ENCODE measurements around the gene CEACAM6. TPM values are rescaled to one million over a fixed set of nuclear protein-coding genes. Genes with fewer than 3 reads are reported as not detected.
"Not testable (repeated sequence)": the region's sequence is repeated elsewhere in the genome, so short reads cannot be mapped to it uniquely, and the experiment has no call there.

Gene CEACAM6
- polyA plus RNA-seq, 1 of the 3 experiments (the other 2 are of a cell fraction) = not detected

- H3K79me2 ChIP-seq (ENCODE audit: insufficient read depth); H3K9me2 ChIP-seq; H3K9ac ChIP-seq; H3K9me3 ChIP-seq; H2AFZ ChIP-seq (ENCODE audit: low read depth); H3K27ac ChIP-seq (ENCODE audit: low read depth in 2 of 2, low read length in 1 of 2); POLR2A ChIA-PET; H3K4me3 ChIP-seq (ENCODE audit: low read depth in 2 of 2, low read length in 1 of 2); DNase-seq; H3K4me2 ChIP-seq; H3K36me3 ChIP-seq (replicated peaks in 1 of 2; ENCODE audit: control insufficient read depth in 1 of 2, insufficient read depth in 2 of 2, low read length in 1 of 2); H3K4me1 ChIP-seq (ENCODE audit: control insufficient read depth in 1 of 2, insufficient read depth in 2 of 2, low read depth in 1 of 2, low read length in 1 of 2); H4K20me1 ChIP-seq (ENCODE audit: insufficient read depth); CTCF ChIA-PET; H3F3A ChIP-seq (replicated peaks; ENCODE audit: insufficient read depth): not testable (repeated sequence)
- 19% methylated on average over 4 of the region's 5 CpGs for WGBS (ENCODE audit: low lambda C conversion rate)
- H3K27me3 ChIP-seq (ENCODE audit: insufficient read depth) = peaks cover 71% of the 10 kb centered on the region
Observed at GRCh38 chr19:41789053-41789452, 33.7 kb downstream of the CEACAM6 start.

- no peak overlapping the region for H3K9ac ChIP-seq
- ChIA-PET POLR2A (no interaction called here), CTCF (interaction anchor here (0.6 to 4.4 kb wide), 28 partner anchors 8 to 222 kb away, joined by 3 to 33 read pairs (median 4); partner anchors contain the start of gene CEACAM6)
- TF ChIP-seq TAF1 (IDR thresholded peaks at IDR 0.05; ENCODE audit: borderline replicate concordance, low read depth, low read length) (no peak), YY1 (IDR thresholded peaks at IDR 0.05; ENCODE audit: low read depth) (no peak), NRF1 (IDR thresholded peaks at IDR 0.05; ENCODE audit: low read depth, low read length) (no peak), RFX5 (IDR thresholded peaks at IDR 0.05; ENCODE audit: low read length) (no peak), ZBTB33 (IDR thresholded peaks at IDR 0.05; ENCODE audit: borderline replicate concordance, low read depth) (no peak), FOXM1 (IDR thresholded peaks at IDR 0.05; ENCODE audit: low read depth) (no peak), TEAD4 (IDR thresholded peaks at IDR 0.05; ENCODE audit: borderline replicate concordance, insufficient read depth) (no peak), SIN3A (IDR thresholded peaks at IDR 0.05; ENCODE audit: borderline replicate concordance, low read depth, low read length) (no peak), NFIC (IDR thresholded peaks at IDR 0.05; ENCODE audit: borderline replicate concordance) (no peak), SMC3 (IDR thresholded peaks at IDR 0.05; ENCODE audit: low read depth, low read length) (peak; percentile 57), PBX3 (IDR thresholded peaks at IDR 0.05) (no peak), MAX (IDR thresholded peaks at IDR 0.05; ENCODE audit: low read depth) (no peak), GABPA (IDR thresholded peaks at IDR 0.05; ENCODE audit: low read depth) (no peak), USF1 (IDR thresholded peaks at IDR 0.05; ENCODE audit: borderline replicate concordance, low read depth) (no peak), RAD21 (IDR thresholded peaks at IDR 0.05; ENCODE audit: low read length) (peak; percentile 47), MXI1 (IDR thresholded peaks at IDR 0.05; ENCODE audit: low read depth, low read length) (no peak), FOSL2 (IDR thresholded peaks at IDR 0.05; ENCODE audit: borderline replicate concordance, low read depth) (no peak)
- TF ChIP-seq, protein P1, sequence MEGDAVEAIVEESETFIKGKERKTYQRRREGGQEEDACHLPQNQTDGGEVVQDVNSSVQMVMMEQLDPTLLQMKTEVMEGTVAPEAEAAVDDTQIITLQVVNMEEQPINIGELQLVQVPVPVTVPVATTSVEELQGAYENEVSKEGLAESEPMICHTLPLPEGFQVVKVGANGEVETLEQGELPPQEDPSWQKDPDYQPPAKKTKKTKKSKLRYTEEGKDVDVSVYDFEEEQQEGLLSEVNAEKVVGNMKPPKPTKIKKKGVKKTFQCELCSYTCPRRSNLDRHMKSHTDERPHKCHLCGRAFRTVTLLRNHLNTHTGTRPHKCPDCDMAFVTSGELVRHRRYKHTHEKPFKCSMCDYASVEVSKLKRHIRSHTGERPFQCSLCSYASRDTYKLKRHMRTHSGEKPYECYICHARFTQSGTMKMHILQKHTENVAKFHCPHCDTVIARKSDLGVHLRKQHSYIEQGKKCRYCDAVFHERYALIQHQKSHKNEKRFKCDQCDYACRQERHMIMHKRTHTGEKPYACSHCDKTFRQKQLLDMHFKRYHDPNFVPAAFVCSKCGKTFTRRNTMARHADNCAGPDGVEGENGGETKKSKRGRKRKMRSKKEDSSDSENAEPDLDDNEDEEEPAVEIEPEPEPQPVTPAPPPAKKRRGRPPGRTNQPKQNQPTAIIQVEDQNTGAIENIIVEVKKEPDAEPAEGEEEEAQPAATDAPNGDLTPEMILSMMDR (IDR thresholded peaks at IDR 0.05) = peak; percentile 67
- H3K4me2 ChIP-seq = no peak overlapping the region
- WGBS (ENCODE audit: low lambda C conversion rate) = 5% methylated on average over 21 of the region's 22 CpGs
- no peaks in the 10 kb centered on the region for H3K36me3 ChIP-seq (replicated peaks in 1 of 2; ENCODE audit: control insufficient read depth in 1 of 2, insufficient read depth in 2 of 2, low read length in 1 of 2)
- no peak overlapping the region for H3K27ac ChIP-seq (ENCODE audit: low read depth in 2 of 2, low read length in 1 of 2)
- no peak overlapping the region for H3K4me3 ChIP-seq (ENCODE audit: low read depth in 2 of 2, low read length in 1 of 2)
- H3K9me2 ChIP-seq = no peaks in the 10 kb centered on the region
- H3K27me3 ChIP-seq (ENCODE audit: insufficient read depth) = peaks cover 41% of the 10 kb centered on the region; the same call in 1 of the 2 replicates
- no peaks in the 10 kb centered on the region for H3K79me2 ChIP-seq (ENCODE audit: insufficient read depth)
- H4K20me1 ChIP-seq (ENCODE audit: insufficient read depth) = no peaks in the 10 kb centered on the region
- no peaks in the 10 kb centered on the region for H3K4me1 ChIP-seq (ENCODE audit: control insufficient read depth in 1 of 2, insufficient read depth in 2 of 2, low read depth in 1 of 2, low read length in 1 of 2)
- H3F3A ChIP-seq (replicated peaks; ENCODE audit: insufficient read depth) = no peaks in the 10 kb centered on the region
- no peaks in the 10 kb centered on the region for H3K9me3 ChIP-seq
- no peak overlapping the region for H2AFZ ChIP-seq (ENCODE audit: low read depth)
- peak; percentile 50 for DNase-seq
Observed at GRCh38 chr19:41792513-41793413, 37.4 kb downstream of the CEACAM6 start.

All from SK-N-SH (cell line).